Fibroblast of lung (primary cell): Measurements from ENCODE around the gene SMKR1.

Experiments
- CTCF ChIP-seq, 2 donors: IDR thresholded peaks in 1 of 2; conservative IDR thresholded peaks in 1 of 2; 1 replicate in 1 of 2; 2 replicates in 1 of 2; pipeline ENCODE4 v1.5.1; 2011 to 2012; ENCODE audit warnings: low read length in 2 of 2, control low read depth in 1 of 2, inconsistent platforms in 1 of 2, low read depth in 1 of 2, mild to moderate bottlenecking in 1 of 2
- EZH2 ChIP-seq: IDR thresholded peaks from 2 replicates; pipeline ENCODE4 v1.5.1; 2012; ENCODE audit warnings: low read length, control low read depth, mild to moderate bottlenecking; ENCODE audit errors: missing control alignments

GRCh38 chr7:129471402-129471827 is 30.9 kb upstream of the SMKR1 start:
- TF ChIP-seq EZH2 (no peak), CTCF (conservative IDR thresholded peaks at IDR 0.05 in 1 of 2, IDR thresholded peaks at IDR 0.05 in 1 of 2; ENCODE audit: low read depth in 1 of 2, low read length in 2 of 2) (no peak)
